Osteoblast (primary cell): ENCODE results near the gene CCL18. TPM values are rescaled to one million over a fixed set of nuclear protein-coding genes. Genes with fewer than 3 reads are reported as not detected.

Experiments
- DNase-seq: peaks from one replicate; pipeline ENCODE4 v3.0.0; 2011; ENCODE audit warnings: low spot score, mixed read lengths; ENCODE audit not compliant: insufficient read length; ENCODE audit errors: missing footprints
- H2AFZ ChIP-seq: 2 replicates; pipeline ENCODE4 v1.6.0; 2011; ENCODE audit warnings: mild to moderate bottlenecking, low read length
- H3K27ac ChIP-seq: 2 replicates; pipeline ENCODE4 v1.5.1; 2011; ENCODE audit warnings: mild to moderate bottlenecking, low read depth, low read length, moderate library complexity
- H3K27me3 ChIP-seq: 2 replicates; pipeline ENCODE4 v1.6.0; 2012; ENCODE audit warnings: mild to moderate bottlenecking, control low read depth, inconsistent platforms, low read length, moderate library complexity; ENCODE audit not compliant: insufficient read depth
- H3K36me3 ChIP-seq: 2 replicates; pipeline ENCODE4 v1.5.1; 2011; ENCODE audit warnings: mild to moderate bottlenecking, low read length, control low read depth, moderate library complexity; ENCODE audit not compliant: insufficient read depth
- H3K4me1 ChIP-seq: 2 replicates; pipeline ENCODE4 v1.5.1; 2011; ENCODE audit warnings: mild to moderate bottlenecking, low read length, control low read depth, moderate library complexity; ENCODE audit not compliant: insufficient read depth
- H3K4me2 ChIP-seq: 2 replicates; pipeline ENCODE4 v1.6.0; 2011; ENCODE audit warnings: mild to moderate bottlenecking, low read length; ENCODE audit not compliant: insufficient read depth
- H3K4me3 ChIP-seq: fragments of 200-600 bp; sonication (generic); 3 replicates; pipeline ENCODE4 v1.5.1; 2012; ENCODE audit warnings: mild to moderate bottlenecking, low read length, inconsistent platforms; ENCODE audit not compliant: insufficient read depth
- H3K79me2 ChIP-seq: 2 replicates; pipeline ENCODE4 v1.6.0; 2012; ENCODE audit warnings: mild to moderate bottlenecking, low read length, control low read depth, inconsistent platforms; ENCODE audit not compliant: insufficient read depth
- H3K9me3 ChIP-seq: 2 replicates; pipeline ENCODE4 v1.5.1; 2011; ENCODE audit warnings: low read depth, low read length, control low read depth
- H4K20me1 ChIP-seq: 2 replicates; pipeline ENCODE4 v1.6.0; 2012; ENCODE audit warnings: mild to moderate bottlenecking, low read length, control low read depth; ENCODE audit not compliant: insufficient read depth
- total RNA-seq: library from RNA; depleted of rRNA; stranded (reverse); fragments of >200 nt; gene quantifications from 2 replicates; pipeline ENCODE4 v1.2.3, GENCODE V29; 2012
- TF ChIP-seq, protein P1 (sequence below): IDR thresholded peaks from 2 replicates; pipeline ENCODE4 v1.5.1; 2011; ENCODE audit warnings: mild to moderate bottlenecking, low read depth, low read length, moderate library complexity; ENCODE audit errors: extremely low read depth

The CCL18 gene
- total RNA-seq, 1 donor, result 0.36 TPM

GRCh38 chr17:36030956-36031355 lies 33.1 kb upstream of the CCL18 start:
- Histone ChIP-seq H3K27ac (no peak overlapping the region), H3K27me3 (peaks cover 4% of the 10 kb centered on the region), H3K4me2 (no peak overlapping the region), H3K4me3 (no peak overlapping the region), H2AFZ (no peak overlapping the region), H3K36me3 (no peaks in the 10 kb centered on the region), H3K9me3 (no peaks in the 10 kb centered on the region), H3K79me2 (no peaks in the 10 kb centered on the region), H4K20me1 (no peaks in the 10 kb centered on the region), H3K4me1 (no peaks in the 10 kb centered on the region)
- TF ChIP-seq, protein P1, sequence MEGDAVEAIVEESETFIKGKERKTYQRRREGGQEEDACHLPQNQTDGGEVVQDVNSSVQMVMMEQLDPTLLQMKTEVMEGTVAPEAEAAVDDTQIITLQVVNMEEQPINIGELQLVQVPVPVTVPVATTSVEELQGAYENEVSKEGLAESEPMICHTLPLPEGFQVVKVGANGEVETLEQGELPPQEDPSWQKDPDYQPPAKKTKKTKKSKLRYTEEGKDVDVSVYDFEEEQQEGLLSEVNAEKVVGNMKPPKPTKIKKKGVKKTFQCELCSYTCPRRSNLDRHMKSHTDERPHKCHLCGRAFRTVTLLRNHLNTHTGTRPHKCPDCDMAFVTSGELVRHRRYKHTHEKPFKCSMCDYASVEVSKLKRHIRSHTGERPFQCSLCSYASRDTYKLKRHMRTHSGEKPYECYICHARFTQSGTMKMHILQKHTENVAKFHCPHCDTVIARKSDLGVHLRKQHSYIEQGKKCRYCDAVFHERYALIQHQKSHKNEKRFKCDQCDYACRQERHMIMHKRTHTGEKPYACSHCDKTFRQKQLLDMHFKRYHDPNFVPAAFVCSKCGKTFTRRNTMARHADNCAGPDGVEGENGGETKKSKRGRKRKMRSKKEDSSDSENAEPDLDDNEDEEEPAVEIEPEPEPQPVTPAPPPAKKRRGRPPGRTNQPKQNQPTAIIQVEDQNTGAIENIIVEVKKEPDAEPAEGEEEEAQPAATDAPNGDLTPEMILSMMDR, result no peak
- no peak for DNase-seq

- Histone ChIP-seq H4K20me1 (no peaks in the 10 kb centered on the region), H3K9me3 (no peaks in the 10 kb centered on the region), H2AFZ (no peak overlapping the region), H3K4me2 (no peak overlapping the region), H3K27me3 (peaks cover 4% of the 10 kb centered on the region), H3K36me3 (no peaks in the 10 kb centered on the region), H3K27ac (no peak overlapping the region), H3K79me2 (no peaks in the 10 kb centered on the region), H3K4me3 (no peak overlapping the region), H3K4me1 (no peaks in the 10 kb centered on the region)
- TF ChIP-seq, protein P1, result no peak
- DNase-seq, result no peak
Measured at GRCh38 chr17:36034127-36034526, 29.9 kb upstream of the CCL18 start.

- Histone ChIP-seq H2AFZ (no peak overlapping the region), H4K20me1 (no peaks in the 10 kb centered on the region), H3K4me1 (no peaks in the 10 kb centered on the region), H3K36me3 (no peaks in the 10 kb centered on the region), H3K9me3 (no peaks in the 10 kb centered on the region), H3K27ac (no peak overlapping the region), H3K4me3 (no peak overlapping the region), H3K79me2 (no peaks in the 10 kb centered on the region), H3K27me3 (peaks cover 4% of the 10 kb centered on the region), H3K4me2 (no peak overlapping the region)
- TF ChIP-seq, protein P1, result no peak
- DNase-seq, result no peak
Measured at GRCh38 chr17:36036235-36036634, 27.8 kb upstream of the CCL18 start.

GRCh38 chr17:36048066-36048465 lies 16.0 kb upstream of the CCL18 start:
- Histone ChIP-seq H3K4me2 (no peak overlapping the region), H3K79me2 (no peaks in the 10 kb centered on the region), H3K4me1 (no peaks in the 10 kb centered on the region), H3K27ac (no peak overlapping the region), H2AFZ (no peak overlapping the region), H3K9me3 (no peaks in the 10 kb centered on the region), H3K27me3 (no peaks in the 10 kb centered on the region), H4K20me1 (no peaks in the 10 kb centered on the region), H3K4me3 (no peak overlapping the region), H3K36me3 (no peaks in the 10 kb centered on the region)
- TF ChIP-seq, protein P1, result no peak
- no peak for DNase-seq
